Progenitor cell of endocrine pancreas (in vitro differentiated cells): ENCODE measurements around the gene ZDHHC1. TPM values are rescaled to one million over a fixed set of nuclear protein-coding genes. Genes with fewer than 3 reads are reported as not detected.

Source experiments
- DNase-seq: peaks from one replicate; pipeline ENCODE4 v3.0.0; 2021; ENCODE audit warnings: low spot score; ENCODE audit not compliant: unreplicated experiment
- H3K27ac Mint-ChIP-seq: 2 replicates; pipeline ENCODE4 v1.8.0; 2021; ENCODE audit warnings: mild to moderate bottlenecking, moderate library complexity, mixed read lengths
- H3K27me3 Mint-ChIP-seq: 2 replicates; pipeline ENCODE4 v1.8.0; 2021; ENCODE audit warnings: mixed read lengths
- H3K36me3 Mint-ChIP-seq: 2 replicates; pipeline ENCODE4 v1.8.0; 2022; ENCODE audit warnings: mixed read lengths; ENCODE audit not compliant: insufficient read depth
- H3K4me1 Mint-ChIP-seq: 2 replicates; pipeline ENCODE4 v1.8.0; 2021; ENCODE audit warnings: low read depth, mixed read lengths
- H3K4me3 Mint-ChIP-seq: 2 replicates; pipeline ENCODE4 v1.8.0; 2021; ENCODE audit warnings: low read depth, mild to moderate bottlenecking, moderate library complexity, mixed read lengths
- H3K9me3 Mint-ChIP-seq: 2 replicates; pipeline ENCODE4 v1.8.0; 2021; ENCODE audit warnings: low read depth, mixed read lengths
- CTCF ChIP-seq: fragments of 200-600 bp; sonication (generic); IDR thresholded peaks from one replicate; pipeline ENCODE4 v1.5.0; 2021; ENCODE audit warnings: antibody characterized with exemption, mild to moderate bottlenecking; ENCODE audit not compliant: unreplicated experiment
- total RNA-seq: library from RNA; stranded (reverse); gene quantifications from 2 replicates; pipeline ENCODE4 v1.2.1, GENCODE V29; 2021

The ZDHHC1 gene
- total RNA-seq, 1 donor from 2014 or later, result 16.5 TPM

DNA sequence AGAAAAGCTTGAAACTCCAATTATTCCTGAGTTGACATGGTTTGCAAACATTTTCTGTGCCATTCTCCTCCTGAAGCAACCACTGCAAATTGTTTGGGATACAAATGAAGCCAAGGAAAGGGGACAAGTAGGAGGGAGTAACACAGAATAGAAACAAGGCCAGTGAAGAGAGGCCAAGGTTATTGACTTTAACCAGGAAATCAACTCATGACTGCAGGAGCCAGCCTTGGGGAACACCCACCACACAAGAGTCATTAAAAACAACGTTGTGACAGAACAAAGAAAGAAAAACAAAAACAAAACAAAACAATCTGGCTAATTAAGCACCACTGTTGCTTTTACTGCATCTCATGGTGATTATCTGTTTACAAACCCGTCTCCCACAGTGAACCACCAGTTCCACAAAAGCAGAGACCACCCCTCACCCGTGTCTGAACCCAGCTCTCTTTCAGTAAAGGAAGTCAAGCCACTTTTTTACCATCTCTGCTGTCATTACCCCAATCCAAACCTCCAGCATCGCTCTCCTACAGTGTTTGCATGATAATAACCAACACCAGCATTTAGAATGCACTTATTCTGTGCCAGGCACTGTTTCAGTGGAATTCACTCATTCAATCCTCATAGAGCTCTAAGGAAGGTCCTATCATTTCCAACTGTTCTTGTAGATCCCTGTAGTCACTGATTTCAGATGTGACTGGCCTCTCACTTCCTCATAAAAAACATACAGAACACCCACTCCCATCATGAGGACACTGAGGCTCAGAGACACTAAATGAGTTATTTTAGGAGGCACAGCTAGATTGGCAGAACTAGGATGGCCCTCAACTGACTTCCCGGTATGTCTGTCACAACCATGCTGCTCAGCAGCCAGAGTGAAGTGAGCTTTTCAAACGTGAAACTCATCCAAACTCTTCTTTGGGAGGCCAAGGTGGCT, 2.0 kb downstream of the ZDHHC1 start:
- Mint-ChIP-seq H3K4me1 (peaks cover 7% of the 10 kb centered on the region), H3K36me3 (peaks cover 2% of the 10 kb centered on the region), H3K9me3 (no peaks in the 10 kb centered on the region), H3K27ac (no peak overlapping the region), H3K4me3 (peak overlapping the region; percentile 44), H3K27me3 (peaks cover 10% of the 10 kb centered on the region)
- no peak for TF ChIP-seq CTCF
- DNase-seq, result no peak

- Mint-ChIP-seq H3K4me3 (no peak overlapping the region), H3K4me1 (peaks cover 7% of the 10 kb centered on the region), H3K36me3 (peaks cover 2% of the 10 kb centered on the region), H3K27me3 (peaks cover 6% of the 10 kb centered on the region), H3K27ac (no peak overlapping the region), H3K9me3 (no peaks in the 10 kb centered on the region)
- no peak for DNase-seq
- no peak for TF ChIP-seq CTCF
Measured at GRCh38 chr16:67412294-67412693, 4.0 kb downstream of the ZDHHC1 start.

DNA sequence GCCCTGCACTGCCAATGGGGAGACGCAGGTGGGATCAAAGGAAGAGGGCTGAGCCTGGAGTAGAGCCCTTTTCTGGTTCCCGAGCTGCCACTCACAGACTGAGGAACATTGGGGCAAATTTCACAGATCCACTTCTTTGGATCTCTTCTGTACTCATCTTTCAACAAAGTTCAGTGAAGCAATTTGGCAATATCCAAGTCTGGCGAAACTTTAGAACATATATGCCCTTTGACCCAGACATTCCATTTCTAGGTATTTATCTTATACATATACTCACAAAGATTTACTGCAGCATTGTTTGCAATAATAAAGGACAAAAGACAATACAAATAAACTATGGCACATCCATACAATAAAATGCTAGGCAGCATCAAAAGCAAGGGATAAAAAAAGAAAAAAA, 4.9 kb downstream of the ZDHHC1 start:
- Mint-ChIP-seq H3K27me3 (peaks cover 3% of the 10 kb centered on the region), H3K4me1 (peaks cover 4% of the 10 kb centered on the region), H3K4me3 (no peak overlapping the region), H3K9me3 (no peaks in the 10 kb centered on the region), H3K27ac (no peak overlapping the region), H3K36me3 (peaks cover 2% of the 10 kb centered on the region)
- no peak for DNase-seq
- no peak for TF ChIP-seq CTCF

- H3K4me3 Mint-ChIP-seq, result no peak overlapping the region
- no peak overlapping the region for H3K27ac Mint-ChIP-seq
- H3K9me3 Mint-ChIP-seq, result no peaks in the 10 kb centered on the region
- H3K36me3 Mint-ChIP-seq, result peaks cover 2% of the 10 kb centered on the region
- peaks cover 6% of the 10 kb centered on the region for H3K4me1 Mint-ChIP-seq
- TF ChIP-seq CTCF, result no peak
- no peaks in the 10 kb centered on the region for H3K27me3 Mint-ChIP-seq
- no peak for DNase-seq
Measured at GRCh38 chr16:67409631-67410030, 6.6 kb downstream of the ZDHHC1 start.

- no peak for DNase-seq
- Mint-ChIP-seq H3K9me3 (no peaks in the 10 kb centered on the region), H3K4me3 (no peak overlapping the region), H3K4me1 (peaks cover 11% of the 10 kb centered on the region), H3K27ac (no peak overlapping the region), H3K36me3 (no peaks in the 10 kb centered on the region), H3K27me3 (no peaks in the 10 kb centered on the region)
- TF ChIP-seq CTCF, result no peak
Measured at GRCh38 chr16:67407788-67408452, 8.4 kb downstream of the ZDHHC1 start.
